G401 (cell line): ENCODE measurements around the gene KNOP1. TPM values are rescaled to one million over a fixed set of nuclear protein-coding genes. Genes with fewer than 3 reads are reported as not detected.

Experiments used
- DNase-seq: peaks from one replicate; pipeline ENCODE4 v3.0.0-alpha.2; 2015; ENCODE audit warnings: low spot score
- in situ Hi-C: cut with HindIII; loops from 2 replicates; pipeline ENCODE4 v1.10.0; 2016; ENCODE audit warnings: low sequenced_read_pairs, mixed read lengths
- total RNA-seq: library from RNA; depleted of rRNA; stranded (reverse); fragments of >200 nt; shearing (Covaris generic); gene quantifications from 2 replicates; pipeline ENCODE4 v1.2.3, GENCODE V29; 2014

Gene KNOP1
- total RNA-seq, 1 experiment from 2014 or later, result 16.8 TPM

- no peak for DNase-seq
- in situ Hi-C loops, result no loop called here
Measured at GRCh38 chr16:19710991-19711545, 7.0 kb downstream of the KNOP1 start.

DNA sequence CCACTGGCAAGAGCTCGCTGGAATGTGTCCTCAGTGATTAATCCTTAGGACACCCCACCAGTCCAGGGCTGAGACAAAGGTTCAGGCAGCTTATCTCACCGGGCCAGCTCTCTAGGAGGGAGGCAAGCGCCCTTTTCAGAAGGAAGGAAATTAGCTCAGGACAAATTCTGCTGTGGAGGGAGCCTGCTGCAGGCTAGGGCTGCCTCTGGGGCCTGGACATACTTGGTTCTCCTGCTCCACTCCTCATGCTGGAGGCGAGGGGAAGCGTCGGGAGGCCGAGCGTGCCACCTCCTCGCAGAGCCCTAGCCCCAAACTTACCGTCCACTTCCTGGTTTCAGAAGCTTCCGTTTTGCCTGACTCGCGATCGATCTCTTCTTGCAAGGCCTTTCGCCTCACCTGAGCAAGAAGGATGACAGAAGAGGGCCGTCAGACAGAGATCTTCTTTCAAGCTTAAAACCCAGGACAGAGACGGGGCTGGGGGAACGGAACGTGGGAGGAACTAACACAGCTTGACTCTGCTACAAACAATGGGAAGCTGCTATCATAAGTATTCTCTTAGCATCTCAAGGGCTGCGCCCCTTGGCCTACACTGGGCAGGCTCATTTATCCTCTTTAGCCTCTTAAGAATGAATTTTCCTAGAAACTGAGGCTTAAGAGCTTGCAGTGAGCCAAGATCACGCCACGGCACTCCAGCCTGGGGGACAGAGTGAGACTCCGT, 7.7 kb downstream of the KNOP1 start:
- in situ Hi-C loops, result no loop called here
- no peak for DNase-seq

GRCh38 chr16:19709381-19710136, 8.5 kb downstream of the KNOP1 start:
- in situ Hi-C loops, result no loop called here
- DNase-seq, result no peak

DNA sequence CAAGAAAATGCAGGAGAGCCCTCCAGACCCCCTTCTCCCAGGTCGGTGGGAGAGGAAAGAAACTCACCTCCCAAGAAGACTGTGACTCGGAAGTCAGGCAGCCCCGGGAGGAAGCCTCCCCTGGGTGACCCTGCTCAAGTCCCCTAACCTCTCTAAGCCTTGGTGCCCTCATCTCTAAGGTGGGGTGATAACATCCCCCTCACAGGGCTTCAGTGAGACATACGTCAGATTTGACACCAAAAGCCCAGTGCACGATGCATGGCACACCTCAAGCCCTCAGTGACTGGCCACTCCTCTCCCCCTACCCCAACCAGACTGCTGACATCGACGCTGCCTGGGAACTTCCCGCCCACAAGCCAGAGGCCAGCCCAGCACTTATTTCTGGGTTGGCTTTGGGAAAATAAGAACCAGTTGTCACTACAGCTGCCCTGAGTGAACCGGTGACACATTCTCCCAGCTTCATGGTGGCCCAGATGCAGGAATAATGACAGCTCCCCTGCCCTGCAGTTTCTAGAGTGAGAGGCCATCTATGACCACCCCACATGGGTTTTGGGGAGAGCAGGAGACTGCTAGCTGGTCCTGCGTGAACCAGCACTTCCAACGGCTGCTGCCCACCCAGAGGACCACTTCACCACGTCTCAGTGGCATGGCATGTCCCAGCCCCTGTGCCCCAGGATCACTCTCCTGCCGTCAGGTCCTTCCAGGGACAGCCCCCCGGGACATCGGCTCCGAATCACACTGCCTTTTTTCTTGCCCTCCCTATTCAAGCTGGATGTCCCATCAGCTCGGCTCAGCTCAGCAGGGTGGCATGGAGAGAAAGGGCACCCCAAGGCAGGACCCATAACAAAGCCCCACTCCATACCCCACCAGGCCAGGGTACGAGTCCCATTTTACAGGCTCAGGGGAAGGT, 9.5 kb downstream of the KNOP1 start:
- in situ Hi-C loops, result no loop called here
- DNase-seq, result no peak

DNA sequence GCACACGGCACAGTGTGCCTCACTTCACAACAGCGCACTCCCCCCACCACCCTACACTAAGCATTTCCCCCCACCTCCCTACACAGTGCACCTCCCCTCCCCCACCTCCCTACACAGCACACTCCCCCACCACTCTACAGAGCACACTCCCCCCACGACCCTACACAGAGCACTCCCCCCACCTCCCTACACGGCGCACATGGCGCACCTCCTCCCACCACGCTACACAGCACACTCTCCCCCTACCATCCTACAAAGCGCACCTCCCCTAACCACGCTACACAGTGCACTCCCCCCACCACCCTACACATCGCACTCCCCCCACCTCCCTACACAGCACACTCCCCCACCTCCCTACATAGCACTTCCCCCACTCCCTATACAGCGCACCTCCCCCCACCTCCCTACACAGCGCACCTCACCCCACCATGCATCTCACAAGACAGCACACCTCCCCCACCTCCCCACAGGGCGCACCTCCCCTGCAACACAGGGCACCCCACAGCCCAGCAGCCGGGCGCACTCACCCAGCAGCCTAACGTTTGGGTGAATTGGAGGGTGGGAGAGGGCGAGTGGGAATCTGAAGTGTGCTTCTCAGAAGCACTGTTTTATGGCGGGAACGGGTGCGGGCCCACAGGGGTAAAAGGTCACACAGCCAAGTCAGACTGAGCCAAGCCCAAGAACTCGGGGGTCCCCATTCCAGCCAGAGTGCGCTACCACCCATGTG, 10.3 kb downstream of the KNOP1 start:
- no peak for DNase-seq
- in situ Hi-C loops, result no loop called here

GRCh38 chr16:19706846-19707245, 11.2 kb downstream of the KNOP1 start:
- DNase-seq, result no peak
- in situ Hi-C loops, result no loop called here

- DNase-seq, result no peak
- in situ Hi-C loops, result no loop called here
Measured at GRCh38 chr16:19705843-19706242, 12.2 kb downstream of the KNOP1 start.

DNA sequence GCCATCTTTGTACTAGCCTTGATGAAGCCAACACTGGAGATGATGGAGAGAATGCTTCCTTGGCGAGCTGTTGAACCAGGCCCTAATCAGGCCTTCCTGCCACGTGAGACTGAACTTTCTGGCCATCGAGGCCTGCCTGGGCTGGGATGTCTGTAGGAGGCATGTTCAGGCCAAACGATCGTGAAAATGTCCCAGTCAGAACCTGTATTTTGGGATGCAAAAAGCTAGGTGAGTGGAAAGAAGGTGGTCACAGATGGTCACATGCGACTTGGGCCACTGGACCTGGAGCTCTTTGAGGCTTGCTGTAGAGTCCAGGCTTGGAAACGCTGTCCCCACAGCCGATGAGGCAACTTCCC, 12.9 kb downstream of the KNOP1 start:
- in situ Hi-C loops, result no loop called here
- no peak for DNase-seq

DNA sequence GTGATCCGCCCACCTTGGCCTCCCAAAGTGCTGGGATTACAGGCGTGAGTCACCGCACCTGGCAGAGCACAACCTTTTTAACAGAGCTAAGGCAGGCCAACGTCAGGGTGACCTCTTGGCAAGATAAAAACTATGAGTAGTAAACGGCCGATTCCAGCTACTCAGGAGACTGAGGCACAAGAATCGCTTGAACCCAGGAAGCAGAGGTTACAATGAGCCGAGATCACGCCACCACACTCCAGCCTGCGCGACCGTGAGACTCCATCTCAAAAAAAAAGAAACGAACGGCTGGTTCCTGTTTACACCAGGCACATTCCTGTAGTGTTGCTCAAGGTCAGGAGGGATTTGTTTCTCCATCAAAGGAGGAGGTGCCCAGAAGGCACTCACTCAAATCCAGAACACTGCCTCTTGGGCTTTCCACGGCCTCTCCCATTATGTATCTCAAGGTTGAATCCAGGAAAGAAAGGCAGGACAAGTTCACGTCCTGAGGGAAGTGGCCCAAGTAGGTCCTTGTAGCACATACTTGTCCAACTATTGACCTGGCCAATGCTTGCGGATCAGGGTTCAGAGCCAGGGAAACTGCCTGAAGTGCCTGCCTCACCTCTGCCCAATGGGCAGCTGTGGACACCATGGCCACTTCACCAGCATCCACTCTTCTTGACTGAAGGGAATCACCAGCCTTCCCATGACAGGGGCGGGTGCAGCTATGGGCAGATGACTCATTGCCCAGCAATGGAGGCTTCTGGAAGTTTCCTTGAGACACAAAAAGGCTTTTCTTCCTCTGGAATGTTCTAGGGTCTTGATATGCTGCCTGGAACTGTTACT, 13.5 kb downstream of the KNOP1 start:
- no peak for DNase-seq
- in situ Hi-C loops, result no loop called here

- in situ Hi-C loops, result no loop called here
- DNase-seq, result no peak
Measured at GRCh38 chr16:19703172-19703889, 14.7 kb downstream of the KNOP1 start.

GRCh38 chr16:19701091-19701490, 16.9 kb downstream of the KNOP1 start:
- in situ Hi-C loops, result no loop called here
- DNase-seq, result no peak

GRCh38 chr16:19700319-19700781, 17.7 kb downstream of the KNOP1 start:
- in situ Hi-C loops, result no loop called here
- no peak for DNase-seq

- in situ Hi-C loops, result no loop called here
- no peak for DNase-seq
Measured at GRCh38 chr16:19699472-19699871, 18.6 kb downstream of the KNOP1 start.

- no peak for DNase-seq
Measured at GRCh38 chr16:19698480-19699465, 19.3 kb downstream of the KNOP1 start.

DNA sequence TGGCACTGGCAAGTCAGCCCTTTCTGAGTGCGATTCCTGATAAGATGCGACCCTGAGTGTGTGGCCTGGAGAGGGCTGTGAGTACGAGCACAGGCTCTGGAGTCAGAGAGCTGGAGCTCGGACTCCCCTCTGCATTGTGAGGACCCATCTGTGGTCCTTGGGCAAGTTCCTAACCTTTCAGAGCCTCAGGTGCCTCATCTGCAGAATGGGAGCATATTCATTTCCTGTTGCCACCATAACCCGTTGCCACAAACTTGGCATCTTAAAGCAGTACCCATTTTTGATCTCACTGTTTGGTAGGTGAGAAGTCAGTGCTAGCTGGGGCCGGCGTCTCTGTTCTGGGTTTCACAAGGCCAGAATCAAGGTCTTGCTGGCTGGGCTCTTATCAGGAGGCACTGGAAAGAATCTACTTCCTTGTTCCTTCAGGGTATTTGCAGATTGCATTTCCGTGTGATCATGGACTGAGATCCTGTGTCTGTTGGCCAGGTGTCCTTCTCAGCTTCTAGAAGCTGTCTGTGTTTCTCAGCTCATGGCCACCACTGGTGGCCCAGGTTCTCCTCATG, 20.2 kb downstream of the KNOP1 start:
- no peak for DNase-seq
- in situ Hi-C loops, result no loop called here

More at GRCh38 chr16:19698480-19699465, 19.3 kb downstream of the KNOP1 start:
- in situ Hi-C loops, result no loop called here

- DNase-seq, result peak; percentile 60
- in situ Hi-C loops, result no loop called here
Measured at GRCh38 chr16:19696961-19697360, 21.1 kb downstream of the KNOP1 start.
